K562 (cell line): ENCODE results near the gene BIRC5. TPM values are rescaled to one million over a fixed set of nuclear protein-coding genes. Genes with fewer than 3 reads are reported as not detected.

ENCODE experiments used
- BMI1 ChIP-seq: fragments of 150-350 bp; IDR thresholded peaks from 2 replicates; pipeline ENCODE4 v1.6.1; 2014; ENCODE audit warnings: low read length
- CHD2 ChIP-seq: IDR thresholded peaks from 2 replicates; pipeline ENCODE4 v1.6.1; 2011; ENCODE audit warnings: low read depth, low read length
- COPS2 ChIP-seq: fragments of 450-650 bp; conservative IDR thresholded peaks from 2 replicates; pipeline ENCODE4 v1.6.1; 2016; ENCODE audit warnings: mild to moderate bottlenecking, moderate library complexity
- CTCFL ChIP-seq: IDR thresholded peaks from 2 replicates; pipeline ENCODE4 v1.6.1; 2011; ENCODE audit warnings: borderline replicate concordance, low read depth, mild to moderate bottlenecking, moderate library complexity, low read length; ENCODE audit not compliant: insufficient read depth, poor library complexity, severe bottlenecking
- GABPA ChIP-seq: fragments of 200-800 bp; sonication (Bioruptor generic); conservative IDR thresholded peaks from 2 replicates; pipeline ENCODE4 v1.6.1; 2016; ENCODE audit warnings: low read depth, missing genetic modification characterization, missing compliant biosample characterization
- HCFC1 ChIP-seq: IDR thresholded peaks from 2 replicates; pipeline ENCODE4 v1.6.1; 2012; ENCODE audit warnings: low read depth, low read length, improper control_type of control experiment
- HNRNPL ChIP-seq: fragments of 200-400 bp; formaldehyde crosslinking; IDR thresholded peaks from 2 replicates; pipeline ENCODE4 v1.6.1; 2017; ENCODE audit warnings: low read depth, mild to moderate bottlenecking, low read length
- PYGO2 ChIP-seq: fragments of 450-650 bp; IDR thresholded peaks from 2 replicates; pipeline ENCODE4 v1.6.1; 2016; ENCODE audit warnings: mild to moderate bottlenecking, missing genetic modification characterization, moderate library complexity, missing compliant biosample characterization
- RCOR1 ChIP-seq, 2 experiments: IDR thresholded peaks; 2 replicates each; pipeline ENCODE4 v1.6.1; 2012; ENCODE audit warnings: low read depth in 2 of 2, low read length in 2 of 2, borderline replicate concordance in 1 of 2, improper control_type of control experiment in 1 of 2
- TRIM24 ChIP-seq, 2 experiments: fragments of 450-650 bp; IDR thresholded peaks; 2 replicates each; pipeline ENCODE4 v1.6.1; 2016
- ZNF274 ChIP-seq: IDR thresholded peaks from 2 replicates; pipeline ENCODE4 v1.6.1; 2011; ENCODE audit warnings: low read depth, mild to moderate bottlenecking, low read length, moderate library complexity, borderline replicate concordance
- ZNF318 ChIP-seq, 2 experiments: fragments of 450-650 bp; IDR thresholded peaks; 2 replicates each; pipeline ENCODE4 v1.6.1; 2016; ENCODE audit warnings: mild to moderate bottlenecking in 2 of 2, borderline replicate concordance in 1 of 2, low read depth in 1 of 2, moderate library complexity in 1 of 2
- polyA plus RNA-seq, 8 experiments: library from polyadenylated mRNA; depleted of rRNA in 4 of 8; stranded (reverse) in 5 of 8; unstranded in 3 of 8; fragments of >200 nt; fragmentation: Nextera tagmentation in 2 of 8; fragmentation: Illumina TruSeq in 1 of 8; extraction: Ambion mirVana in 2 of 8; extraction: Trizol in 1 of 8; gene quantifications; 2 replicates each; pipeline versions ENCODE4 v1.2.1 to v1.2.3, GENCODE V29; 2011 to 2014; ENCODE audit warnings: inconsistent platforms in 1 of 8, missing spikeins in 1 of 8
- total RNA-seq, 7 experiments: library from RNA; depleted of rRNA in 6 of 7; stranded (reverse); fragments of >200 nt in 6 of 7; fragmentation: Illumina TruSeq in 2 of 7; extraction: Trizol in 2 of 7; gene quantifications; 2 replicates each; pipeline versions ENCODE4 v1.2.1 to v1.2.3, GENCODE V29; 2011 to 2021; ENCODE audit warnings: low replicate concordance in 1 of 7
- TF ChIP-seq, protein P1 (sequence below): fragments of 450-650 bp; conservative IDR thresholded peaks from 2 replicates; pipeline ENCODE4 v1.6.1; 2016; ENCODE audit warnings: missing genetic modification characterization, low read depth, mild to moderate bottlenecking, control low read depth, missing compliant biosample characterization
- TF ChIP-seq, protein P2 (sequence below): fragments of 450-650 bp; IDR thresholded peaks from 2 replicates; pipeline ENCODE4 v1.6.1; 2016; ENCODE audit warnings: low read depth, mild to moderate bottlenecking, moderate library complexity

BIRC5 gene
- total and polyA plus RNA-seq, 9 of the 15 experiments (the other 6 are each of a cell fraction or from before 2014, with no cell fraction given): 64.4 to 140 (median 101) TPM

GRCh38 chr17:78268951-78269905, 55.2 kb downstream of the BIRC5 start (continued):
- TF ChIP-seq ZNF318 (IDR thresholded peaks at IDR 0.05; ENCODE audit: borderline replicate concordance in 1 of 2, low read depth in 1 of 2) (no peak), ZNF274 (no peak), CTCFL (no peak), PYGO2 (tag) (no peak), RCOR1 (IDR thresholded peaks at IDR 0.05; ENCODE audit: borderline replicate concordance in 1 of 2, low read depth in 2 of 2, low read length in 2 of 2) (no peak), TRIM24 (IDR thresholded peaks at IDR 0.05) (no peak), BMI1 (no peak), CHD2 (no peak), COPS2 (no peak), HCFC1 (no peak), GABPA (tag) (no peak), HNRNPL (no peak)
- TF ChIP-seq, protein P1, sequence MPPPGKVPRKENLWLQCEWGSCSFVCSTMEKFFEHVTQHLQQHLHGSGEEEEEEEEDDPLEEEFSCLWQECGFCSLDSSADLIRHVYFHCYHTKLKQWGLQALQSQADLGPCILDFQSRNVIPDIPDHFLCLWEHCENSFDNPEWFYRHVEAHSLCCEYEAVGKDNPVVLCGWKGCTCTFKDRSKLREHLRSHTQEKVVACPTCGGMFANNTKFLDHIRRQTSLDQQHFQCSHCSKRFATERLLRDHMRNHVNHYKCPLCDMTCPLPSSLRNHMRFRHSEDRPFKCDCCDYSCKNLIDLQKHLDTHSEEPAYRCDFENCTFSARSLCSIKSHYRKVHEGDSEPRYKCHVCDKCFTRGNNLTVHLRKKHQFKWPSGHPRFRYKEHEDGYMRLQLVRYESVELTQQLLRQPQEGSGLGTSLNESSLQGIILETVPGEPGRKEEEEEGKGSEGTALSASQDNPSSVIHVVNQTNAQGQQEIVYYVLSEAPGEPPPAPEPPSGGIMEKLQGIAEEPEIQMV (tag): no peak
- TF ChIP-seq, protein P2, sequence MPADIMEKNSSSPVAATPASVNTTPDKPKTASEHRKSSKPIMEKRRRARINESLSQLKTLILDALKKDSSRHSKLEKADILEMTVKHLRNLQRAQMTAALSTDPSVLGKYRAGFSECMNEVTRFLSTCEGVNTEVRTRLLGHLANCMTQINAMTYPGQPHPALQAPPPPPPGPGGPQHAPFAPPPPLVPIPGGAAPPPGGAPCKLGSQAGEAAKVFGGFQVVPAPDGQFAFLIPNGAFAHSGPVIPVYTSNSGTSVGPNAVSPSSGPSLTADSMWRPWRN: no peak
